ENCODE measurements around the gene BEND7.

GRCh38 chr10:13528875-13529713 lies at the start of gene BEND7:
- no peak for TF ChIP-seq CTCF (conservative IDR thresholded peaks at IDR 0.05)
- TF ChIP-seq EZH2 (IDR thresholded peaks at IDR 0.05; ENCODE audit: low read depth) = no peak

All from PC-9 (cell line).